Esophagus muscularis mucosa (tissue), 4 donors: ENCODE results near the gene DCPS. TPM values are rescaled to one million over a fixed set of nuclear protein-coding genes. Genes with fewer than 3 reads are reported as not detected.

Experiments
- DNase-seq: peaks from one replicate; pipeline ENCODE4 v3.0.0-alpha.2; 2017; ENCODE audit errors: extremely low spot score
- H3K27ac ChIP-seq, 4 donors: fragments of 200-600 bp; sonication (generic); replicated peaks in 1 of 4; 1 replicate in 3 of 4; 2 replicates in 1 of 4; pipeline ENCODE4 v1.5.1; 2016 to 2019; ENCODE audit warnings: mild to moderate bottlenecking in 1 of 4
- H3K27me3 ChIP-seq, 4 donors: fragments of 200-600 bp; sonication (generic); one replicate each; pipeline versions ENCODE4 v1.5.1 to v1.6.0; 2016 to 2019
- H3K36me3 ChIP-seq, 4 donors: fragments of 200-600 bp; sonication (generic); one replicate each; pipeline ENCODE4 v1.5.1; 2016 to 2019
- H3K4me1 ChIP-seq, 4 donors: fragments of 200-600 bp; sonication (generic); one replicate each; pipeline ENCODE4 v1.5.1; 2016 to 2019
- H3K4me3 ChIP-seq, 4 donors: fragments of 200-600 bp; sonication (generic); 1 replicate in 2 of 4; 2 replicates in 2 of 4; pipeline ENCODE4 v1.5.1; 2016 to 2019; ENCODE audit warnings: mild to moderate bottlenecking in 4 of 4, moderate library complexity in 1 of 4
- H3K9me3 ChIP-seq, 4 donors: fragments of 200-600 bp; sonication (generic); 1 replicate in 3 of 4; 2 replicates in 1 of 4; pipeline ENCODE4 v1.5.1; 2016 to 2019
- EP300 ChIP-seq: sonication (generic); formaldehyde crosslinking; IDR thresholded peaks from one replicate; pipeline ENCODE4 v1.6.1; 2017; ENCODE audit warnings: antibody characterized with exemption
- POLR2A ChIP-seq: fragments of 450-650 bp; IDR thresholded peaks from one replicate; pipeline ENCODE4 v1.6.1; 2017; ENCODE audit warnings: antibody characterized with exemption, moderate library complexity, mild to moderate bottlenecking, low read depth
- POLR2AphosphoS5 ChIP-seq, 2 donors: sonication (generic); formaldehyde crosslinking; IDR thresholded peaks; one replicate each; pipeline ENCODE4 v1.6.1; 2017; ENCODE audit warnings: antibody characterized with exemption in 2 of 2
- WGBS: methylation state at CpG from one replicate; pipeline ENCODE4 v1.1.5; 2018; 5-methylcytosine and 5-hydroxymethylcytosine counted together
- intact Hi-C: fragments of 100-400 bp; cut with DNase I; formaldehyde crosslinking; loops from one replicate; pipeline ENCODE4 v1.15.1; 2023
- total RNA-seq, 4 donors: library from RNA; depleted of rRNA; stranded (reverse); fragments of >200 nt; gene quantifications; one replicate each; pipeline versions ENCODE4 v1.1.0 to v1.2.1, GENCODE V29; 2016
- TF ChIP-seq, protein P1 (sequence below), 3 experiments: fragments of 200-600 bp in 2 of 3; fragments of 450-650 bp in 1 of 3; sonication (generic) in 2 of 3; IDR thresholded peaks; one replicate each; pipeline ENCODE4 v1.5.1; 2017 to 2019; ENCODE audit warnings: antibody characterized with exemption in 3 of 3, mild to moderate bottlenecking in 2 of 3, moderate library complexity in 1 of 3

The DCPS gene
- total RNA-seq, 4 donors from 2014 or later, result 8.0 to 18.4 (median 14.3) TPM

DNA sequence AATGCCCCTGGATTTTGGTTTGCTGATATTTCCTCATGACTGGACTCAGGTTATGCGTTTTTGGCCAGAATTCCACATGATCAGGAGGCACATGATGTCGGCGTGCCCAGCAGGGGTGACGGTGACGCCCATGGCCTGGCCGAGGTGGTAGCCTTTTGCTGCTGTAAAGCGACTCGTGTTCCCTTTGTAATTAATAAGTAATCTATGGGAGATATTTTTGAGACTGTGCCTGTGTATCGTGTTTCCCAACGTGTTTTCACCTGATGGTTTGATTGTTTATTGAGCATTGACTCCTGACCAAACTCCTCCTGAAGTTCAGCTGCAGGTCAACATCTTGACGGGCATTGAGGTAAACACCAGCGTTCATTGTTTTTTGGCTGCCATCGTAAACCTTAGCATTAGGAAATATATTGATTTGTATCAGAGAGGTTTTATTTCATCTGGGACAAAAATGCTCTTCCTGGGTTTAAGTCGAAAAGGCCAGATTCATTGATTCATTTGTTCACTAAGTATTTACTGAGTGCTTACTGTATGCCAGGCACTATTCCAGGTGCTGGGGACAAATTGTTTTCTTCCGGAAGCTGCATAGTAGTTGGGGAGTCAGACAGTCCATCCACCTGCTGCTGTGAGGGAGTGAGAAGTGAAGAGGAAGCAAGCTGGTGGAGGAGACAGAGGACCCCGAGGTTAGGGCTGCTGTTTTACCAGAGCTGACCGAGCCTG, 23.6 kb downstream of the DCPS start:
- intact Hi-C loops, result no loop called here
- H3K4me3 ChIP-seq, result no peak overlapping the region
- H3K36me3 ChIP-seq, result peaks cover 0 to 14% (median 6%) of the 10 kb centered on the region in 4 donors
- no peak for DNase-seq
- H3K27me3 ChIP-seq, result no peaks in the 10 kb centered on the region
- peaks cover 8 to 16% (median 11%) of the 10 kb centered on the region in 4 donors for H3K4me1 ChIP-seq
- H3K27ac ChIP-seq, result no peak overlapping the region
- no peaks in the 10 kb centered on the region for H3K9me3 ChIP-seq
- TF ChIP-seq EP300, result no peak
- TF ChIP-seq POLR2AphosphoS5 (IDR thresholded peaks at IDR 0.05), result no peak
- no peak for TF ChIP-seq POLR2A
- TF ChIP-seq, protein P1, sequence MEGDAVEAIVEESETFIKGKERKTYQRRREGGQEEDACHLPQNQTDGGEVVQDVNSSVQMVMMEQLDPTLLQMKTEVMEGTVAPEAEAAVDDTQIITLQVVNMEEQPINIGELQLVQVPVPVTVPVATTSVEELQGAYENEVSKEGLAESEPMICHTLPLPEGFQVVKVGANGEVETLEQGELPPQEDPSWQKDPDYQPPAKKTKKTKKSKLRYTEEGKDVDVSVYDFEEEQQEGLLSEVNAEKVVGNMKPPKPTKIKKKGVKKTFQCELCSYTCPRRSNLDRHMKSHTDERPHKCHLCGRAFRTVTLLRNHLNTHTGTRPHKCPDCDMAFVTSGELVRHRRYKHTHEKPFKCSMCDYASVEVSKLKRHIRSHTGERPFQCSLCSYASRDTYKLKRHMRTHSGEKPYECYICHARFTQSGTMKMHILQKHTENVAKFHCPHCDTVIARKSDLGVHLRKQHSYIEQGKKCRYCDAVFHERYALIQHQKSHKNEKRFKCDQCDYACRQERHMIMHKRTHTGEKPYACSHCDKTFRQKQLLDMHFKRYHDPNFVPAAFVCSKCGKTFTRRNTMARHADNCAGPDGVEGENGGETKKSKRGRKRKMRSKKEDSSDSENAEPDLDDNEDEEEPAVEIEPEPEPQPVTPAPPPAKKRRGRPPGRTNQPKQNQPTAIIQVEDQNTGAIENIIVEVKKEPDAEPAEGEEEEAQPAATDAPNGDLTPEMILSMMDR (IDR thresholded peaks at IDR 0.05), result no peak
- 87% methylated on average over 17 of the region's 17 CpGs for WGBS

DNA sequence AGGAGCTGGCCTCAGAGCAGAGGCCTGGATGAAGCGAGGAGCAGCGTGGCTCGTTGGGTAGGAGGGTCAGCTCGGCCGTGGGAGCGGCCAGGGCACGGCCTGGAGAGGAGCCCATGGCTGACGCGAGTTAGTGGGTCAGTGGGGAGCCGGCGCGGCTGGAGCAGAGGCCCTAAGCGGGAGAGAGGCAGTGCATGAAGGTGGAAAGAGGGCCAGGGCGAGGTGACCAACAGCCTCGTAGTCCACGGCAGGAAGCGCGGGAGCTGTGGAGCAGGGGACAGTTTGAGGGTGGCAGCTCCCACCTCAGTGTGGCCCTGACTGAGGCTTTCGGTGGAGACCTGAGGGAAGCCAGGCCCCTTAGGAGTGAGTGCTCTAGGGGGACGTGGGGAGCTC, 24.1 kb downstream of the DCPS start:
- H3K4me3 ChIP-seq, result no peak overlapping the region
- no peak for DNase-seq
- TF ChIP-seq EP300 (no peak), POLR2AphosphoS5 (IDR thresholded peaks at IDR 0.05) (no peak), POLR2A (no peak)
- TF ChIP-seq, protein P1 (IDR thresholded peaks at IDR 0.05), result no peak
- intact Hi-C loops, result no loop called here
- 92% methylated on average over 19 of the region's 20 CpGs for WGBS
- H3K27me3 ChIP-seq, result no peaks in the 10 kb centered on the region
- H3K36me3 ChIP-seq, result peaks cover 0 to 18% (median 7%) of the 10 kb centered on the region in 4 donors
- H3K9me3 ChIP-seq, result no peaks in the 10 kb centered on the region
- H3K27ac ChIP-seq, result no peak overlapping the region
- peaks cover 13 to 21% (median 14%) of the 10 kb centered on the region in 4 donors for H3K4me1 ChIP-seq

DNA sequence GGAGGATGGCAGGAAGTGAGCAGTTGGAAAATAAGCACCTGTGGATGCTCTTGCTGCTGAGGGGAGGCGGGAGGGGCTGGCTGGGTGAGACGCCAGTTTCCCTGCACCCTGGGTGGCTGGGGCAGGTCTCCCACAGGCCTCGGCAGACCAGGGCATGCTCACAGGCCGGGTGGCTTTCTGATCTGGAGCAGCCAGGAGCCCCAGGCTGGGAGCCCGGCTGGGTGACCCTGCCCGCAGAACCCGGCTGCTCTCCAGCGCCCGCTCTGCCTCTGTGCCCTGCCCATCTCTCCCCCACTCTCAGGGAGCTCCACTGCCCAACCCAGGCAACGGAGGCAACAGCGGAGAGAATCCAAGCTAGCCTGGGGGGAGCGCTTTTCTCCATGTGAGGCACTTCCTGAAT, 24.6 kb downstream of the DCPS start:
- DNase-seq, result no peak
- WGBS, result 98% methylated on average over 7 of the region's 12 CpGs
- Histone ChIP-seq H3K4me3 (no peak overlapping the region), H3K27ac (no peak overlapping the region), H3K4me1 (peaks cover 13 to 23% (median 14%) of the 10 kb centered on the region in 4 donors), H3K9me3 (no peaks in the 10 kb centered on the region), H3K36me3 (peaks cover 0 to 18% (median 9%) of the 10 kb centered on the region in 4 donors), H3K27me3 (no peaks in the 10 kb centered on the region)
- TF ChIP-seq POLR2A (no peak), POLR2AphosphoS5 (IDR thresholded peaks at IDR 0.05) (no peak), EP300 (no peak)
- TF ChIP-seq, protein P1 (IDR thresholded peaks at IDR 0.05), result no peak
- intact Hi-C loops, result no loop called here

DNA sequence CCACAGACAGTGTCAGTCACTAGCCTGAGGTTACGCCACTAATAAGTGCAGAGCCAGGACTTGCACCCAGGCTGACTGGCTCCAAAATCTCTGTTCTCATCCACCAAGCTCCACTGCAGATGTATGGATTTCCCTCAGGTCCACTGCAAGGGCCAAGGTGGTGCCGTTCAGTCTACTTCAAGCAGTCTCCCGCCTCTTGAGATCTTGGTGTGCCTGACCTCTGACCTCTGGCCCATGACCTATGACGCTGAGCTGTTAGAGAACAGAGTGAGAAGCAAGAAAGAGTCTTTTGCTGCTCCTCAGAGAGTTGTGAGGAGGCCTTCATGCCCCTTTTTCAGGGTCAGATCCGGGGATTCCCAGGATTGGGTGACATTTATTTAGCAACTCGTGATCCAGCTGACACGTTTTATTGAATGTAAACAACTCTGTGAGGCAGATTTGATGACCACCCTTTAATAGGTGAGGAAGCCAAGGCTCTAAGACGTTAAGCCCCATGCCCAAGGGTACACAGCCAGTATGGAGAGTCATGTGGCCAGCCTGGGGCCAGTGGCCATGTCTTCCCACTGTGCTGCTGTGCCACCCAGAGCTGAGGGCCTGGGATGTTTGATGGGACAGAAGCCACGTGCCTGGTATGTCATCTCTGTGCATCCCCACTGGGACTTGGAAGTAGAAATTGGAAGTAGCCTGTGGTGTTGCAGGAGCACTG, 25.2 kb downstream of the DCPS start:
- Histone ChIP-seq H3K27ac (no peak overlapping the region), H3K4me1 (peaks cover 13 to 23% (median 14%) of the 10 kb centered on the region in 4 donors), H3K27me3 (no peaks in the 10 kb centered on the region), H3K4me3 (no peak overlapping the region), H3K36me3 (peaks cover 0 to 18% (median 10%) of the 10 kb centered on the region in 4 donors), H3K9me3 (no peaks in the 10 kb centered on the region)
- WGBS, result 83% methylated on average over 9 of the region's 9 CpGs
- DNase-seq, result no peak
- intact Hi-C loops, result no loop called here
- TF ChIP-seq POLR2AphosphoS5 (IDR thresholded peaks at IDR 0.05) (no peak), EP300 (no peak), POLR2A (no peak)

DNA sequence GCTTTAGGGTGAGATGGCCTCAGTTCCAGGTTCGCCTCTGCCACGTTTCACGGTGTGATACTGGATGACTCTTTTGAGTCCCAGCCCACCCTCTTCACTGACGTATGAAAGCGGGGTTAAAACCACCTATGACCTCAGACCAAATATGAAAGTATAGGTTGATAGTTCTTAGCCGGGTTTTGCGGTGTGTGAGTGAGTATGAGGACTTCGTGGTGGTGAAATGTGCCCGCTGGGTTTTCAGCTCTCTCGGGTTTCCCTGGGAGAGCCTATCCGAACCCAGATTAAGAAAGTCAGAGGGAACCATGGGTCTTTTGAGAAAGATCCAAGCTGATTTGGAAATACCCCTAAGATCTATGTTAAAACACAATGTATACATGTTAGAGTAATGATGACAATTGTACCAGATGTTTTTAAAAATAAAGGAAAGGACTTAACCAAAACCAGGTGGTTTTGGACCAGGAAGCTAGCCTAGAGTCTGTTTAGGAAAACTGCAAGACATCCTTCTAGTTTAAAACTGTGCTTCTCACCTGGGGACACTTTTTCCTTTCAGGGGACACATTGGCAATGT, 25.9 kb downstream of the DCPS start:
- no peak for TF ChIP-seq EP300
- TF ChIP-seq, protein P1 (IDR thresholded peaks at IDR 0.05), result no peak
- no peak for TF ChIP-seq POLR2A
- TF ChIP-seq POLR2AphosphoS5 (IDR thresholded peaks at IDR 0.05), result no peak
- Histone ChIP-seq H3K4me3 (no peak overlapping the region), H3K36me3 (peaks cover 0 to 18% (median 10%) of the 10 kb centered on the region in 4 donors), H3K4me1 (peaks cover 13 to 23% (median 15%) of the 10 kb centered on the region in 4 donors), H3K27ac (no peak overlapping the region), H3K27me3 (no peaks in the 10 kb centered on the region), H3K9me3 (no peaks in the 10 kb centered on the region)
- intact Hi-C loops, result no loop called here
- DNase-seq, result no peak
- 88% methylated on average over 11 of the region's 11 CpGs for WGBS
